ENCODE data around the gene PPP2R2B.

DNA sequence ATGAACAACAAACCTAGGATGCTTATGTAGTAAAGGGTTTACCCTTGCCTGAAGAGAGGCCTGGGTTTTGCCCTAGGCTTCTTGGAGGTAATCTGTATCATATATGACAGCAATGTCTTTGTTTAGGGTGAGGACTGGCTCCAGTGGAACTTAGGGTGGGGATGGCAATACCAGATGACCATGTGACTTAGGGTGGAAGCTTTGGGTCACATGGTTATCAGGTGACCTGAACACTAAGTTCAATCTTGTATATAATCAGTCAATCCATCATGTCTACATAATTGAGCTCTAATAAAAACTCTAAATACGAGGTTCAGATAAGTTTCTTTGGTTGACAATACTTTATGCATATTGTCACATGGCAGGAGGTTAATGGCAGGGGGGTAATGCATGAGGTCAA lies 10.6 kb upstream of the PPP2R2B start:
- TF ChIP-seq, protein P1, sequence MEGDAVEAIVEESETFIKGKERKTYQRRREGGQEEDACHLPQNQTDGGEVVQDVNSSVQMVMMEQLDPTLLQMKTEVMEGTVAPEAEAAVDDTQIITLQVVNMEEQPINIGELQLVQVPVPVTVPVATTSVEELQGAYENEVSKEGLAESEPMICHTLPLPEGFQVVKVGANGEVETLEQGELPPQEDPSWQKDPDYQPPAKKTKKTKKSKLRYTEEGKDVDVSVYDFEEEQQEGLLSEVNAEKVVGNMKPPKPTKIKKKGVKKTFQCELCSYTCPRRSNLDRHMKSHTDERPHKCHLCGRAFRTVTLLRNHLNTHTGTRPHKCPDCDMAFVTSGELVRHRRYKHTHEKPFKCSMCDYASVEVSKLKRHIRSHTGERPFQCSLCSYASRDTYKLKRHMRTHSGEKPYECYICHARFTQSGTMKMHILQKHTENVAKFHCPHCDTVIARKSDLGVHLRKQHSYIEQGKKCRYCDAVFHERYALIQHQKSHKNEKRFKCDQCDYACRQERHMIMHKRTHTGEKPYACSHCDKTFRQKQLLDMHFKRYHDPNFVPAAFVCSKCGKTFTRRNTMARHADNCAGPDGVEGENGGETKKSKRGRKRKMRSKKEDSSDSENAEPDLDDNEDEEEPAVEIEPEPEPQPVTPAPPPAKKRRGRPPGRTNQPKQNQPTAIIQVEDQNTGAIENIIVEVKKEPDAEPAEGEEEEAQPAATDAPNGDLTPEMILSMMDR (IDR thresholded peaks at IDR 0.05): no peak
- no peak for TF ChIP-seq POLR2A (IDR thresholded peaks at IDR 0.05)

All from Peyer's patch (tissue), 4 donors.